ENCODE measurements around the gene IDI1.
A peak's percentile ranks its signal among the peaks of the same experiment; 100 is the strongest.
"Not testable (repeated sequence)": the region's sequence is repeated elsewhere in the genome, so short reads cannot be mapped to it uniquely, and the experiment has no call there.

The IDI1 gene

DNA sequence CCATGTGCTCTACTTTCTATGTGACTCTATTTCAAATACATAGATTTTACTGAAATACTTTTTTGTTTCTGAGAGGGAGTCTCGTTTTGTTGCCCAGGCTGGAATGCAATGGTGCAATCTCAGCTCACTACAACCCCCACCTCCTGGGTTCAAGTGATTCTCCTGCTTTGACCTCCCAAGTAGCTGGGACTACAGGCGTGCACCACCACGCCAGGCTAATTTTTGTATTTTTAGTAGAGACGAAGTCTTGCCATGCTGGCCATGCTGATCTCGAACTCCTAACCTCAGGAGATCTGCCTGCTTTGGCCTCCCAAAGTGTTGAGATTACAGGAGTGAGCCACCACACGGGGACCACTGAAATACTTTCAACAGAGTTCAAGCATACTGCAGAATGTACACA lies 3.5 kb downstream of the IDI1 start:
- no peak for FAIRE-seq
- no peak for DNase-seq (ENCODE audit: insufficient read length)
- TF ChIP-seq TAF1 (IDR thresholded peaks at IDR 0.05; ENCODE audit: borderline replicate concordance, low read depth, low read length), result no peak
- no peak for TF ChIP-seq POLR2AphosphoS5 (IDR thresholded peaks at IDR 0.05; ENCODE audit: low read depth, low read length)
- no peak for TF ChIP-seq POLR2A (IDR thresholded peaks at IDR 0.05; ENCODE audit: low read depth, low read length)

DNA sequence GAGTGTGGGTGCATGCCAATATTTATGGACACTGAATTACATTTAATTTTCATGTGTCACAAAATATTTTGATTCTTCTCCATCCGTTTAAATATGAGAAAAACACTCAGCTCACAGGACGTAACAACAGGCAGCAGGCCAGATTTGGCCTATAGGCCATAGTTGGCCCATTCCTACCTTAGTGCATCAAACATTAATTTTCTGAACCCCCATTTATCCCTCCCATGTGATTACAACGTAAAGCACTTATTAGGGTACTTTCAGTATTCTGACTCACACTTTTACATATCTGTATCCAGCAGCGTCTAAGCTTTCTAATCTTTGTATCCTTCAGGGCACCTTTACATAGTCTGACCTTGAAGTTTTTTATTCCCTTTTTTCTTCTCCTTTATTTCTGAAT lies 4.0 kb downstream of the IDI1 start:
- TF ChIP-seq TAF1 (IDR thresholded peaks at IDR 0.05; ENCODE audit: borderline replicate concordance, low read depth, low read length) (no peak), POLR2A (IDR thresholded peaks at IDR 0.05; ENCODE audit: low read depth, low read length) (no peak), POLR2AphosphoS5 (IDR thresholded peaks at IDR 0.05; ENCODE audit: low read depth, low read length) (no peak)
- no peak for FAIRE-seq
- DNase-seq (ENCODE audit: insufficient read length), result no peak

DNA sequence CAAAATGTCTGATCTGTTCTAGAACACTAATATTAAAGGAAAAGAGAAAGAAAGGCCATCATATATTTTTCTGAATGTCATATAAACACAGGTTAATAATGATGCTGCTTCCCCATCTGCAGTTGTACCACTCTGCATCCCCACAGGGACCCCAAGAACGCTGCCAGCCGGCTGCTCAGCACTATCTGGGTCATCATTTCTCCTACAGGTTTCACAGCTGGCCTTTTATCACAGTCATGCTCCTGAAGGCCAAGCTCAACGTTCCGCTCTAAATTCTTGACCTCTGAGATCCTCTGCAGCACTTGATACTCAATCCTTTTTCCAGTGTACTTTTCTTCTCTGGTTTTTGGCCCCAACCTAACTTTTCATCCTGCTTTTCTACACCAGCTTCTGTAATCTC lies 4.8 kb downstream of the IDI1 start:
- TF ChIP-seq POLR2AphosphoS5 (IDR thresholded peaks at IDR 0.05; ENCODE audit: low read depth, low read length) (no peak), POLR2A (IDR thresholded peaks at IDR 0.05; ENCODE audit: low read depth, low read length) (no peak), TAF1 (IDR thresholded peaks at IDR 0.05; ENCODE audit: borderline replicate concordance, low read depth, low read length) (no peak)
- no peak for DNase-seq (ENCODE audit: insufficient read length)
- peak; percentile 5 for FAIRE-seq

DNA sequence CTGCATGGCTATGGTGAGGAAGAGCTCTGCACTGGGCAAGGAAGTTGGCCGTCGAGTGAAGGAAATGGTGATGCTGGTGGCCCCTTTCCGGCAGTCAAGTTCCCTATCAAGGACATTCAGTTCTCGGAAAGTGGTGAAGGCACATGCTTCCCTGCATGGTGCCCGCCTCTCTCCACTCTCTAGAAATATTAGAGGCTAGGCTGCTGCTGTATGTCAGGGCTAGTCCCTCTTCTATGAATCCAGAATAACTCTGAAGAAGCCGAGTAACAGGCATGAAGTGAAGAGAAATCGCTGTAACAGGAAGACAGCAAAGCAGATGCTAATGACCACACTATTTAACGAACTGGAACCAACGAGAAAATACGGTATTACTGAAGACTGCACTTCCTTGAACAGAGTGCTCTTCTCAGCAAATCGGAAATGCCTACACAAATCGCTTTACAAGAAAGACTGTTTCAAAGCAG lies 5.4 kb downstream of the IDI1 start:
- TF ChIP-seq POLR2AphosphoS5 (IDR thresholded peaks at IDR 0.05; ENCODE audit: low read depth, low read length) (0 out of 2 replicates have a peak, but pooled peaks have one; percentile 30), TAF1 (IDR thresholded peaks at IDR 0.05; ENCODE audit: borderline replicate concordance, low read depth, low read length) (no peak), POLR2A (IDR thresholded peaks at IDR 0.05; ENCODE audit: low read depth, low read length) (peak; percentile 64)
- DNase-seq (ENCODE audit: insufficient read length), result no peak
- FAIRE-seq, result peak; percentile 82

DNA sequence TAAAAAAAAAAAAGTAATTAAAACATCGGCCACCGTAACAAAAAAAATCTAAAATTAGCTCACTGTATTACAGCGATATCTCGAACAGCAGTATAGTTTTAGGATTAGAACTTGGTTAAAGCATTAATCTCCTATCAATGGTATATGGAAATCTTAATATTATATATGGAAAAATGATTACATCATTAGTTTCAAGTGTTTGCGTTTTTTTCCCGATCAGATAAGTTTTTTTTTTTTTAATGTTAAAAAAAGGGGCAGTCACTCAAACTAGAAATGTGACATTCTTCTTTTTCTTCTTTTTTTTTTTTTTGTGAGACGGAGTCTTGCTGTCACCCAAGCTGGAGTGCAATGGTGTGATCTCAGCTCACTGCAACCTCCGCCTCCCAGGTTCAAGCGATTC lies 7.4 kb downstream of the IDI1 start:
- FAIRE-seq, result no peak
- TF ChIP-seq POLR2A (IDR thresholded peaks at IDR 0.05; ENCODE audit: low read depth, low read length) (no peak), TAF1 (IDR thresholded peaks at IDR 0.05; ENCODE audit: borderline replicate concordance, low read depth, low read length) (no peak), POLR2AphosphoS5 (IDR thresholded peaks at IDR 0.05; ENCODE audit: low read depth, low read length) (no peak)
- no peak for DNase-seq (ENCODE audit: insufficient read length)

DNA sequence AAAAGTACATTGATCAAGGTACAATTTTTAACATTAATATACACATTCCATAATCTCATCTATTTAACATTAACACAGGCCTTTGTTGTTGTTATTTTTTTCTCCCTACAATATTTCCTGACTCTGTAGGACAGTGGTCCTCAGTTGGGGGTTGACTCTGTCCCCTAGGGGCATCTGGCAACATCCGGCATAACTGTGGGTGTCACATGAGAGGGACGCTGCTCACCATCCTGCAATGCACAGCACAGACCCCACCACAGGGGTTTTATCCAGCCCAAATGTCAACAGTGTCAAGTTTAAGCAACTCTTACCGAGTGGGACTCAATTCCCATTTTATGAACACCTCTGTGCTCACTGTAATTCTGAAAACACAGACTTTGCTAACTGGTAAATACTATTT lies 8.8 kb downstream of the IDI1 start:
- FAIRE-seq (no peak), DNase-seq (ENCODE audit: insufficient read length) (no peak)
- TF ChIP-seq POLR2AphosphoS5 (IDR thresholded peaks at IDR 0.05; ENCODE audit: low read depth, low read length), result no peak
- TF ChIP-seq TAF1 (IDR thresholded peaks at IDR 0.05; ENCODE audit: borderline replicate concordance, low read depth, low read length), result no peak
- TF ChIP-seq POLR2A (IDR thresholded peaks at IDR 0.05; ENCODE audit: low read depth, low read length), result no peak

DNA sequence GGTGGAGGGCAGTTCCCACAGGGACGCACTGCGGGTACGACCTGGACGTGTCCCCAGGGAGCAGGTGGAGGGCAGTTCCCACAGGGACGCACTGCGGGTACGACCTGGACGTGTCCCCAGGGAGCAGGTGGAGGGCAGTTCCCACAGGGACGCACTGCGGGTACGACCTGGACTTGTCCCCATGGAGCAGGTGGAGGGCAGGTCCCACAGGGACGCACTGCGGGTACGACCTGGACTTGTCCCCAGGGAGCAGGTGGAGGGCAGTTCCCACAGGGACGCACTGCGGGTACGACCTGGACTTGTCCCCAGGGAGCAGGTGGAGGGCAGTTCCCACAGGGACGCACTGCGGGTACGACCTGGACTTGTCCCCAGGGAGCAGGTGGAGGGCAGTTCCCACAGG lies 10.2 kb downstream of the IDI1 start:
- not testable (repeated sequence) for DNase-seq (ENCODE audit: insufficient read length); FAIRE-seq
- TF ChIP-seq POLR2A (IDR thresholded peaks at IDR 0.05; ENCODE audit: low read depth, low read length) (peak; percentile 47; the same call in 1 of the 2 replicates), POLR2AphosphoS5 (IDR thresholded peaks at IDR 0.05; ENCODE audit: low read depth, low read length) (peak; percentile 66)

DNA sequence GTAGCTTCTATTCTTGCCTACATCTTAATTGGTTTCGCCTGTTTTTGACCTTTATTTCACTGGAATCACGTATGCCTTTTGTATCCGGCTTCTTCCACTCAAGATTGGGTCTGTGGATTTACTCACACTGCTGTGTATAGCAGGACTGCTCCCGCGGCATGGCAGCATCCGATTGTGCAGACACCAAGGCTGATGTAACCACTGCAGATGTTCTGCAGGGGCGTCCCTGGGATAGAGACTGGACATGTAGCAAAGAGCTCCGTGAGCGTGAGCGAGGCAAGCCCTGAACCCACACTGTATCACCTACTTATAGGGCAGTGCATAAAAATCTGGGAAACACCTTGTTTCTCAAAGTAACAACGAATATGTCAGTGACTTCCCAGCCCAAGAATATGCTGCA lies 11.8 kb downstream of the IDI1 start:
- FAIRE-seq (no peak), DNase-seq (ENCODE audit: insufficient read length) (no peak)
- no peak for TF ChIP-seq TAF1 (IDR thresholded peaks at IDR 0.05; ENCODE audit: borderline replicate concordance, low read depth, low read length)
- no peak for TF ChIP-seq POLR2AphosphoS5 (IDR thresholded peaks at IDR 0.05; ENCODE audit: low read depth, low read length)
- no peak for TF ChIP-seq POLR2A (IDR thresholded peaks at IDR 0.05; ENCODE audit: low read depth, low read length)

DNA sequence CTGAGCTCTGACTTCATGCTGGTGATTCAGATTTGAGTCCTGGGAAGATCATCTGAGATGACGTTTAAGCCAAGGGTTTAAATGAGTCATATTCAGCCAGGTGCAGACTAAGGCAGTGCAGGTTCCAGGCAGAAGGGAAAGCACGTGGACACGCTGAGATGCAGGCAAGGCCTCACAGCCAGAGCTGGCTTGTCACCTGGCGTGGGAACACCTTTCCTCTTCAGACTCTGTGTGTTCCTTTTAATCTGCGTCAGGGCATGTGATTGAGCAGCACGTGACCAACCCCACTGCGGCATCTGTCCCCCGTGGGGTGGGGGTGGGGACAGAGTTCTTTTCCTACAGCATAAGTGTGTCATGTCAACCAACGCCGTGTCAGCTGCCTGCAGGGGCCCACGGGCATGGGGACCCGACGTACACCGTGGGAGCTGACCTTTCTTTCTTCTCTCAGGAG lies 12.6 kb downstream of the IDI1 start:
- FAIRE-seq, result peak; percentile 81
- TF ChIP-seq POLR2AphosphoS5 (IDR thresholded peaks at IDR 0.05; ENCODE audit: low read depth, low read length), result 0 out of 2 replicates have a peak, but pooled peaks have one; percentile 26
- TF ChIP-seq POLR2A (IDR thresholded peaks at IDR 0.05; ENCODE audit: low read depth, low read length), result 0 out of 2 replicates have a peak, but pooled peaks have one; percentile 22
- no peak for TF ChIP-seq TAF1 (IDR thresholded peaks at IDR 0.05; ENCODE audit: borderline replicate concordance, low read depth, low read length)
- no peak for DNase-seq (ENCODE audit: insufficient read length)

DNA sequence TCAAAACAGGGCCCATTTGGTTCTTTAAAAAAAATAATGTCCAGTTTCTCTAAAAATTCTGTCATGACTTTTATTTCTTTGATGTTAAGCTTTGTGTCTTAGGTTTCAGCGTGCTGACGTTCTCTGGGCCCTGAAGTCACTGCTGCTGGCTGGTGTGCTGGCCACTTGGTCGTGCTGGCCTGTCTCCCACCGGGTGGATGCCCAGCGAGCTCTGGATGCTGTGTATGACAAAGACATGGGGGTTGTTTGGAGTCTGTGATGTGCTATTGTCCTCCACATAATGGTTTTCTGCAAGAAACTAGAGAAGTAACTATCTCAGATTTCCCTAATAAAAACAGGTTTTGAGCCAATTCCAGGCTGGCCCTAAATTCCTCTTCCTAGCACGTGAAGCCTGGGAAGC lies 13.7 kb downstream of the IDI1 start:
- no peak for FAIRE-seq

DNA sequence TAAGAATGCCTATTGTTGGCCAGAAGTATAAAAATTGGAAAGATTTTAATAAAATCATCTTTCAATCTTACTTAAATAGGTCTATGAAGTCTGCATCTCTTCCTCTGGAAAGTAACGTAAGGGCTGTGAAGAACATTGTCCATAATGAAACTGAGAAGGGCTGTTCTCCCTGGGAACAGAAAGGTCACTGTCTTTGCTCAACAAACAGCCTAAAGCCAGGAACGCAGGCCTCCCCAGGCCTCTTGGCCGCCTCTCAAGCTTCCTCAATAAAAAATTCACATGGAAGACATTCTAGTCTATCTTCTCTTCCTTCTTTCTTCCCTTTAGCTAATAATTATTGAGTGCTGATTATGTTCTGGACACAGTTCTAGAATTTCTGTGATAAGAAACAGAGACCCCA lies 14.2 kb downstream of the IDI1 start:
- TF ChIP-seq POLR2AphosphoS5 (IDR thresholded peaks at IDR 0.05; ENCODE audit: low read depth, low read length) (no peak), TAF1 (IDR thresholded peaks at IDR 0.05; ENCODE audit: borderline replicate concordance, low read depth, low read length) (no peak), POLR2A (IDR thresholded peaks at IDR 0.05; ENCODE audit: low read depth, low read length) (no peak)
- DNase-seq (ENCODE audit: insufficient read length) (no peak), FAIRE-seq (no peak)

More for the DNA sequence above, 13.7 kb downstream of the IDI1 start:
- no peak for DNase-seq (ENCODE audit: insufficient read length)
- TF ChIP-seq TAF1 (IDR thresholded peaks at IDR 0.05; ENCODE audit: borderline replicate concordance, low read depth, low read length), result no peak
- TF ChIP-seq POLR2A (IDR thresholded peaks at IDR 0.05; ENCODE audit: low read depth, low read length), result no peak
- TF ChIP-seq POLR2AphosphoS5 (IDR thresholded peaks at IDR 0.05; ENCODE audit: low read depth, low read length), result no peak

DNA sequence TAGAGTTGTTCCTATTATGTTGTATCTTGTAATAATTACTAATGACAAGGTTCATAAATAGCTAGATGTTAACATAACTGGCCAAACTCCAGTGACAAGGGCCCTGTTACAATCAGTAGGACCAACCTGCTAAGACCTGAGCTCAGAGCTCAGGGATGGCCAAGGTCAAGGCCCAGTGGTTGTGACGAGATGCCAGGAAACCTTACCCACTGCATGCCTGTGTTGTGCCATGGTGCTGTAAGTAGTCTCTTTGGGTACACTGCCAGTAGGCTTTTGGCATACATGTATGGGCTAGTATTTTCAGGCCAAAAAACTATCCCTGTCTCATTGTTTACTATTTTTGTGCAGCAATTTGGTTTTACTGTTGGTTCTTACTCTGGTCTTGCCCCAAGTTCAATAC lies 15.3 kb downstream of the IDI1 start:
- TF ChIP-seq POLR2A (IDR thresholded peaks at IDR 0.05; ENCODE audit: low read depth, low read length) (no peak), TAF1 (IDR thresholded peaks at IDR 0.05; ENCODE audit: borderline replicate concordance, low read depth, low read length) (no peak), POLR2AphosphoS5 (IDR thresholded peaks at IDR 0.05; ENCODE audit: low read depth, low read length) (no peak)
- FAIRE-seq, result no peak

More for the DNA sequence above, 15.3 kb downstream of the IDI1 start:
- DNase-seq (ENCODE audit: insufficient read length), result no peak
